CD4-positive, alpha-beta T cell (primary cell): ENCODE data around the gene JARID2. TPM values are rescaled to one million over a fixed set of nuclear protein-coding genes. Genes with fewer than 3 reads are reported as not detected.
A peak's percentile ranks its signal among the peaks of the same experiment; 100 is the strongest.

Experiments
- ATAC-seq: fragments of 200-7000 bp; cut with Tn5 transposase; one replicate; pipeline ENCODE4 v1.10.0; 2022; ENCODE audit warnings: mild to moderate bottlenecking; ENCODE audit not compliant: poor library complexity
- CTCF ChIA-PET: fragments of 350-600 bp; sonication (Branson Sonifier 250); formaldehyde crosslinking; loops from one replicate; lab custom pipeline; 2021; ENCODE audit warnings: antibody characterized with exemption, inconsistent platforms; lab: Charles Lee
- POLR2A ChIA-PET: fragments of 350-600 bp; sonication (Branson Sonifier 250); formaldehyde crosslinking; loops from one replicate; lab custom pipeline; 2021; ENCODE audit warnings: antibody characterized with exemption, inconsistent platforms; lab: Charles Lee
- DNase-seq, 14 experiments: peaks; one replicate each; pipeline ENCODE4 v3.0.0-alpha.2; 2013 to 2020; ENCODE audit warnings: mixed read lengths in 2 of 14
- H3K27ac ChIP-seq, 2 donors: one replicate each; pipeline versions ENCODE4 v1.5.1 to v1.7.0; 2013; ENCODE audit warnings: low read length in 2 of 2, low read depth in 1 of 2, mild to moderate bottlenecking in 1 of 2
- H3K27me3 ChIP-seq, 2 experiments: 1 replicate in 1 of 2; 2 replicates in 1 of 2; pipeline versions ENCODE4 v1.6.1 to v1.7.0; 2013; ENCODE audit warnings: low read length in 2 of 2, control low read depth in 1 of 2, mild to moderate bottlenecking in 1 of 2, moderate library complexity in 1 of 2; ENCODE audit not compliant: insufficient read depth in 2 of 2, control insufficient read depth in 1 of 2
- H3K36me3 ChIP-seq: one replicate; pipeline ENCODE4 v1.6.1; 2013; ENCODE audit warnings: low read length, control low read depth; ENCODE audit not compliant: insufficient read depth
- H3K4me1 ChIP-seq: one replicate; pipeline ENCODE4 v1.6.1; 2013; ENCODE audit warnings: low read length, control low read depth; ENCODE audit not compliant: insufficient read depth
- H3K4me3 ChIP-seq: one replicate; pipeline ENCODE4 v1.5.1; 2013; ENCODE audit warnings: mild to moderate bottlenecking, low read length, moderate library complexity
- H3K9me3 ChIP-seq, 2 experiments: 1 replicate in 1 of 2; 2 replicates in 1 of 2; pipeline versions ENCODE4 v1.6.1 to v1.7.0; 2013; ENCODE audit warnings: low read length in 2 of 2, mild to moderate bottlenecking in 2 of 2, control low read depth in 1 of 2, moderate library complexity in 1 of 2; ENCODE audit not compliant: control insufficient read depth in 1 of 2, insufficient read depth in 1 of 2
- H3K27ac Mint-ChIP-seq: one replicate; pipeline ENCODE4 v1.8.0; 2020; ENCODE audit warnings: mixed read lengths
- H3K27me3 Mint-ChIP-seq: one replicate; pipeline ENCODE4 v1.8.0; 2021; ENCODE audit warnings: mixed read lengths
- H3K36me3 Mint-ChIP-seq: one replicate; pipeline ENCODE4 v1.8.0; 2021; ENCODE audit warnings: low read depth, mixed read lengths
- H3K4me1 Mint-ChIP-seq: one replicate; pipeline ENCODE4 v1.8.0; 2021; ENCODE audit warnings: low read depth, mixed read lengths
- H3K4me3 Mint-ChIP-seq: one replicate; pipeline ENCODE4 v1.8.0; 2020; ENCODE audit warnings: mild to moderate bottlenecking, mixed read lengths
- H3K9me3 Mint-ChIP-seq: one replicate; pipeline ENCODE4 v1.8.0; 2020; ENCODE audit warnings: mixed read lengths
- intact Hi-C, 2 experiments: fragments of 100-400 bp; cut with DNase I in 1 of 2; cut with micrococcal nuclease in 1 of 2; formaldehyde crosslinking; loops; one replicate each; pipeline versions ENCODE4 v1.15.1 to v1.9.0; 2023 to 2025; cut with DNase I, micrococcal nuclease
- total RNA-seq, 174 experiments: library from RNA in 2 of 174; stranded (reverse) in 2 of 174; gene quantifications; one replicate each; pipeline ENCODE4 v1.2.3 and lab custom pipeline; 2021 to 2026
- TF ChIP-seq, protein P1 (sequence below): fragments of 200-600 bp; IDR thresholded peaks from one replicate; pipeline ENCODE4 v1.8.0; 2022; ENCODE audit warnings: antibody characterized with exemption, mild to moderate bottlenecking

Gene JARID2
- total RNA-seq, 2 experiments from 2014 or later = 32.0 to 33.0 TPM

DNA sequence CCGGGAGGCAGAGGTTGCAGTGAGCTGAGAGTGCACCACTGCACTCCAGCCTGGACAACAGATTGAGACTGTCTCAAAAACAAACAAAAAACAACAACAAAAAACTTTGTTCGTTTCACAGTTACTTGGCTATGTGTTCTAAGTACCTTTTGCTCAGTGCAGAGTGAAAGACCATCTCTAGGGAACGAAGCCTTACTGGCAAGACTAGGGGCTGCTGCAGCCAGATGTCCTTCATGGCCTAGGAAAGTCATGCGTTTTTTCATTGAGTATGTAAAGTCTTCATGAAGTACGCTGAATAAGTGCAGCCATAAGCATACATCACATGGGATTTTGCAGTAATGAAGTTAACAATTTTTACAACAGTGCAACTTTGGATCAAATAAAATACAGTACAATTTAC lies 111.1 kb downstream of the JARID2 start:
- Mint-ChIP-seq H3K9me3 (no peaks in the 10 kb centered on the region), H3K4me1 (peaks cover 67% of the 10 kb centered on the region), H3K36me3 (no peaks in the 10 kb centered on the region), H3K27ac (no peak overlapping the region), H3K4me3 (no peak overlapping the region), H3K27me3 (no peaks in the 10 kb centered on the region)
- Histone ChIP-seq H3K27me3 (no peaks in the 10 kb centered on the region), H3K9me3 (no peaks in the 10 kb centered on the region), H3K4me3 (no peak overlapping the region), H3K4me1 (peaks cover 3% of the 10 kb centered on the region), H3K27ac (no peak overlapping the region), H3K36me3 (no peaks in the 10 kb centered on the region)
- intact Hi-C loops = no loop called here
- ChIA-PET POLR2A (no interaction called here), CTCF (no interaction called here)
- TF ChIP-seq, protein P1, sequence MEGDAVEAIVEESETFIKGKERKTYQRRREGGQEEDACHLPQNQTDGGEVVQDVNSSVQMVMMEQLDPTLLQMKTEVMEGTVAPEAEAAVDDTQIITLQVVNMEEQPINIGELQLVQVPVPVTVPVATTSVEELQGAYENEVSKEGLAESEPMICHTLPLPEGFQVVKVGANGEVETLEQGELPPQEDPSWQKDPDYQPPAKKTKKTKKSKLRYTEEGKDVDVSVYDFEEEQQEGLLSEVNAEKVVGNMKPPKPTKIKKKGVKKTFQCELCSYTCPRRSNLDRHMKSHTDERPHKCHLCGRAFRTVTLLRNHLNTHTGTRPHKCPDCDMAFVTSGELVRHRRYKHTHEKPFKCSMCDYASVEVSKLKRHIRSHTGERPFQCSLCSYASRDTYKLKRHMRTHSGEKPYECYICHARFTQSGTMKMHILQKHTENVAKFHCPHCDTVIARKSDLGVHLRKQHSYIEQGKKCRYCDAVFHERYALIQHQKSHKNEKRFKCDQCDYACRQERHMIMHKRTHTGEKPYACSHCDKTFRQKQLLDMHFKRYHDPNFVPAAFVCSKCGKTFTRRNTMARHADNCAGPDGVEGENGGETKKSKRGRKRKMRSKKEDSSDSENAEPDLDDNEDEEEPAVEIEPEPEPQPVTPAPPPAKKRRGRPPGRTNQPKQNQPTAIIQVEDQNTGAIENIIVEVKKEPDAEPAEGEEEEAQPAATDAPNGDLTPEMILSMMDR = no peak
- ATAC-seq = no peak
- DNase-seq = no peak

DNA sequence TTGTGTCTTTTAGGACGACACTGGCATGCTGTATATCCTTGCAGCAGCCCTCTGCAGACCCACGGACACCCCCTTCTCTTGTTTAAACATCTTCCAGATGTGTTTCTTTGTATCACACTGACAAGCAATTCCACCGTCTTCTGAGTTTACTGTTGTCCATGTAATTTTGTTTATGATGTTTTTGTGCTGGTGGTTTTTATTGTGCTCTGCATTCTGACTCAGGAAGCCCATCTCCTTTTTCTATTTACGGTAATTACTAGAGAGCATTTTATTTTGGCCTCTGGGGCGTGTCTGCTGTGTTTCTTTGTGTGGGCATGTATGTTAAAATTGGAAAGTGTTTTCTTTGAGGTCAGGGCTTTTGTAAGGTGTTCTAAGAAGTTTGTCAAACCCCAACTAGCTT lies 111.9 kb downstream of the JARID2 start:
- no peaks in the 10 kb centered on the region for H3K36me3 ChIP-seq
- peak overlapping the region; percentile 4 for H3K27ac Mint-ChIP-seq
- intact Hi-C loops = no loop called here
- no peak for ATAC-seq
- H3K27me3 ChIP-seq = no peaks in the 10 kb centered on the region
- H3K36me3 Mint-ChIP-seq = no peaks in the 10 kb centered on the region
- no peaks in the 10 kb centered on the region for H3K9me3 ChIP-seq
- CTCF ChIA-PET = no interaction called here
- no peak for DNase-seq
- TF ChIP-seq, protein P1 = no peak
- H3K4me1 ChIP-seq = peaks cover 3% of the 10 kb centered on the region
- H3K27me3 Mint-ChIP-seq = no peaks in the 10 kb centered on the region
- H3K27ac ChIP-seq = no peak overlapping the region
- peaks cover 58% of the 10 kb centered on the region for H3K4me1 Mint-ChIP-seq
- H3K9me3 Mint-ChIP-seq = no peaks in the 10 kb centered on the region
- no peak overlapping the region for H3K4me3 ChIP-seq
- no peak overlapping the region for H3K4me3 Mint-ChIP-seq
- POLR2A ChIA-PET = interaction anchor here (0.9 kb wide), 1 partner anchor 11 kb away, joined by 3 read pairs; no protein-coding TSS in a partner anchor

- H3K4me1 Mint-ChIP-seq = peaks cover 49% of the 10 kb centered on the region
- H3K4me3 Mint-ChIP-seq = no peak overlapping the region
- Histone ChIP-seq H3K36me3 (no peaks in the 10 kb centered on the region), H3K4me3 (no peak overlapping the region), H3K4me1 (peaks cover 7% of the 10 kb centered on the region), H3K9me3 (no peaks in the 10 kb centered on the region), H3K27ac (no peak overlapping the region), H3K27me3 (no peaks in the 10 kb centered on the region)
- POLR2A ChIA-PET = interaction anchor here (0.9 kb wide), 1 partner anchor 12 kb away, joined by 3 read pairs; no protein-coding TSS in a partner anchor
- TF ChIP-seq, protein P1 = no peak
- no peaks in the 10 kb centered on the region for H3K27me3 Mint-ChIP-seq
- no peaks in the 10 kb centered on the region for H3K36me3 Mint-ChIP-seq
- ATAC-seq (peak; percentile 34), DNase-seq (no peak)
- no peaks in the 10 kb centered on the region for H3K9me3 Mint-ChIP-seq
- peak overlapping the region; percentile 4 for H3K27ac Mint-ChIP-seq
- intact Hi-C loops = no loop called here
- CTCF ChIA-PET = no interaction called here
These were observed 112.9 kb downstream of the JARID2 start for GRCh38 chr6:15358579-15359327.
